CD4-positive, alpha-beta T cell treated with Interleukin-10 for 1 hour (primary cell): ENCODE results near the gene CACNA2D2.

Source experiments
- DNase-seq: peaks from one replicate; pipeline ENCODE4 v3.0.0-alpha.2; 2020

The CACNA2D2 gene

GRCh38 chr3:50322386-50323091 lies 180.9 kb downstream of the CACNA2D2 start, which contains the start of gene HYAL2:
TSS of gene HYAL2 (minus strand) at chr3:50322745. CDS start at chr3:50320489, 2,256 bp downstream.
- no peak for DNase-seq

GRCh38 chr3:50322115-50322385 lies 181.4 kb downstream of the CACNA2D2 start:
- no peak for DNase-seq

- DNase-seq = peak; percentile 88
These were observed 181.9 kb downstream of the CACNA2D2 start for GRCh38 chr3:50321336-50322114.

- no peak for DNase-seq
These were observed 182.5 kb downstream of the CACNA2D2 start for GRCh38 chr3:50320853-50321335.

- DNase-seq = no peak
These were observed 183.4 kb downstream of the CACNA2D2 start for GRCh38 chr3:50319894-50320625.

- DNase-seq = no peak
These were observed 184.1 kb downstream of the CACNA2D2 start for GRCh38 chr3:50319181-50319893.

GRCh38 chr3:50318615-50319014 lies 184.8 kb downstream of the CACNA2D2 start:
- no peak for DNase-seq

GRCh38 chr3:50318163-50318562 lies 185.3 kb downstream of the CACNA2D2 start:
- no peak for DNase-seq

- no peak for DNase-seq
These were observed 186.1 kb downstream of the CACNA2D2 start for GRCh38 chr3:50317300-50317699.

- DNase-seq = peak; percentile 79
These were observed 186.7 kb downstream of the CACNA2D2 start for GRCh38 chr3:50316657-50317242.

- no peak for DNase-seq
These were observed 188.6 kb downstream of the CACNA2D2 start for GRCh38 chr3:50314816-50315215.

- DNase-seq = no peak
These were observed 189.1 kb downstream of the CACNA2D2 start for GRCh38 chr3:50314342-50314741.
